Mesenchymal stem cell (in vitro differentiated cells and primary cell): ENCODE measurements around the gene NT5E.

Experiments
- DNase-seq: peaks from one replicate; pipeline ENCODE4 v3.0.0-alpha.2; 2013
- H2AFZ ChIP-seq: one replicate; pipeline ENCODE4 v1.6.1; 2013; ENCODE audit warnings: low read depth, mild to moderate bottlenecking, control low read depth, inconsistent platforms, low read length, moderate library complexity
- H2AK5ac ChIP-seq: 2 replicates; pipeline ENCODE4 v1.6.1; 2013; ENCODE audit warnings: low read length, moderate library complexity, mild to moderate bottlenecking, inconsistent platforms; ENCODE audit not compliant: severe bottlenecking
- H2BK120ac ChIP-seq: one replicate; pipeline ENCODE4 v1.6.1; 2013; ENCODE audit warnings: low read depth, mild to moderate bottlenecking, inconsistent platforms, low read length, moderate library complexity
- H2BK12ac ChIP-seq, 2 experiments: one replicate each; pipeline ENCODE4 v1.6.1; 2013; ENCODE audit warnings: inconsistent platforms in 2 of 2, low read length in 2 of 2, mild to moderate bottlenecking in 2 of 2, moderate library complexity in 2 of 2, control low read depth in 1 of 2
- H2BK15ac ChIP-seq: one replicate; pipeline ENCODE4 v1.6.1; 2013; ENCODE audit warnings: mild to moderate bottlenecking, low read depth, inconsistent platforms; ENCODE audit not compliant: poor library complexity, severe bottlenecking
- H2BK5ac ChIP-seq: 2 replicates; pipeline ENCODE4 v1.6.1; 2013; ENCODE audit warnings: low read depth, mild to moderate bottlenecking, low read length, control low read depth, inconsistent platforms; ENCODE audit not compliant: poor library complexity, severe bottlenecking
- H3K14ac ChIP-seq, 2 experiments: one replicate each; pipeline ENCODE4 v1.6.1; 2013; ENCODE audit warnings: inconsistent platforms in 2 of 2, low read length in 2 of 2, control low read depth in 1 of 2, mild to moderate bottlenecking in 1 of 2, moderate library complexity in 1 of 2
- H3K18ac ChIP-seq, 2 experiments: one replicate each; pipeline ENCODE4 v1.6.1; 2013; ENCODE audit warnings: inconsistent platforms in 2 of 2, low read length in 2 of 2, control low read depth in 1 of 2, low read depth in 1 of 2, mild to moderate bottlenecking in 1 of 2
- H3K23ac ChIP-seq, 2 experiments: one replicate each; pipeline ENCODE4 v1.6.1; 2013; ENCODE audit warnings: inconsistent platforms in 2 of 2, low read length in 2 of 2, mild to moderate bottlenecking in 2 of 2, moderate library complexity in 2 of 2, control low read depth in 1 of 2
- H3K27ac ChIP-seq: 2 replicates; pipeline ENCODE4 v1.5.1; 2013; ENCODE audit warnings: mild to moderate bottlenecking, moderate library complexity, low read length, control low read depth, inconsistent platforms; ENCODE audit not compliant: poor library complexity, severe bottlenecking
- H3K27me3 ChIP-seq, 2 experiments: 2 replicates each; pipeline versions ENCODE4 v1.6.1 to v1.7.0; 2013; ENCODE audit warnings: low read length in 2 of 2, mild to moderate bottlenecking in 2 of 2, moderate library complexity in 2 of 2, control low read depth in 1 of 2, inconsistent platforms in 1 of 2; ENCODE audit not compliant: control insufficient read depth in 1 of 2, insufficient read depth in 1 of 2
- H3K36me3 ChIP-seq, 2 experiments: 2 replicates each; pipeline versions ENCODE4 v1.6.1 to v1.7.0; 2013; ENCODE audit warnings: low read length in 2 of 2, control low read depth in 1 of 2, inconsistent platforms in 1 of 2, low read depth in 1 of 2, mild to moderate bottlenecking in 1 of 2; ENCODE audit not compliant: insufficient read depth in 2 of 2, control insufficient read depth in 1 of 2
- H3K4ac ChIP-seq, 2 experiments: one replicate each; pipeline ENCODE4 v1.6.1; 2013; ENCODE audit warnings: inconsistent platforms in 2 of 2, low read length in 2 of 2, mild to moderate bottlenecking in 2 of 2, moderate library complexity in 2 of 2, control low read depth in 1 of 2, low read depth in 1 of 2
- H3K4me1 ChIP-seq: 2 replicates; pipeline ENCODE4 v1.6.1; 2013; ENCODE audit warnings: low read depth, low read length, control low read depth; ENCODE audit not compliant: control insufficient read depth, insufficient read depth
- H3K4me2 ChIP-seq: 2 replicates; pipeline ENCODE4 v1.6.1; 2013; ENCODE audit warnings: low read length, mild to moderate bottlenecking, inconsistent platforms; ENCODE audit not compliant: poor library complexity, severe bottlenecking
- H3K4me3 ChIP-seq, 2 experiments: 2 replicates each; pipeline versions ENCODE4 v1.5.1 to v1.7.0; 2013; ENCODE audit warnings: low read length in 2 of 2, mild to moderate bottlenecking in 2 of 2, control low read depth in 1 of 2, low read depth in 1 of 2; ENCODE audit not compliant: insufficient read depth in 1 of 2
- H3K79me1 ChIP-seq: replicated peaks from 2 replicates; pipeline ENCODE4 v1.6.1; 2013; ENCODE audit warnings: mild to moderate bottlenecking, control low read depth, low read length, inconsistent platforms; ENCODE audit not compliant: poor library complexity, severe bottlenecking
- H3K9ac ChIP-seq: 2 replicates; pipeline ENCODE4 v1.7.0; 2013; ENCODE audit warnings: mild to moderate bottlenecking, low read length, moderate library complexity
- H3K9me3 ChIP-seq: 2 replicates; pipeline ENCODE4 v1.7.0; 2013; ENCODE audit warnings: mild to moderate bottlenecking, low read length; ENCODE audit not compliant: control insufficient read depth
- H4K8ac ChIP-seq: one replicate; pipeline ENCODE4 v1.6.1; 2013; ENCODE audit warnings: inconsistent platforms, mild to moderate bottlenecking, low read length, moderate library complexity
- H4K91ac ChIP-seq: one replicate; pipeline ENCODE4 v1.6.1; 2013; ENCODE audit warnings: mild to moderate bottlenecking, low read length, inconsistent platforms
- WGBS: methylation state at CpG from one replicate; pipeline ENCODE4 v1.1.7; 2013; ENCODE audit warnings: mixed read lengths; 5-methylcytosine and 5-hydroxymethylcytosine counted together

The NT5E gene

GRCh38 chr6:85408039-85408438 lies 41.8 kb upstream of the NT5E start:
- no peak overlapping the region for H2BK5ac ChIP-seq
- no peak overlapping the region for H3K4me2 ChIP-seq
- H3K18ac ChIP-seq: no peak overlapping the region
- no peak overlapping the region for H2AFZ ChIP-seq
- peak overlapping the region in 1 of 2 experiments; percentile 13 for H3K4ac ChIP-seq
- H2BK120ac ChIP-seq: no peak overlapping the region
- no peaks in the 10 kb centered on the region for H3K27me3 ChIP-seq
- H3K23ac ChIP-seq: no peak overlapping the region
- H3K79me1 ChIP-seq: peaks cover 5% of the 10 kb centered on the region
- 86% methylated on average over 2 of the region's 2 CpGs for WGBS
- H3K27ac ChIP-seq: no peak overlapping the region
- no peak overlapping the region for H4K8ac ChIP-seq
- H3K14ac ChIP-seq: no peak overlapping the region
- no peak overlapping the region for H3K9ac ChIP-seq
- peaks cover 12% of the 10 kb centered on the region for H3K4me1 ChIP-seq
- H2BK15ac ChIP-seq: no peak overlapping the region
- no peak for DNase-seq
- no peaks in the 10 kb centered on the region for H3K36me3 ChIP-seq
- no peaks in the 10 kb centered on the region for H3K9me3 ChIP-seq
- H2BK12ac ChIP-seq: peak overlapping the region in 1 of 2 experiments; percentile 21
- H3K4me3 ChIP-seq: no peak overlapping the region
- H2AK5ac ChIP-seq: peak overlapping the region; percentile 51
- no peak overlapping the region for H4K91ac ChIP-seq

DNA sequence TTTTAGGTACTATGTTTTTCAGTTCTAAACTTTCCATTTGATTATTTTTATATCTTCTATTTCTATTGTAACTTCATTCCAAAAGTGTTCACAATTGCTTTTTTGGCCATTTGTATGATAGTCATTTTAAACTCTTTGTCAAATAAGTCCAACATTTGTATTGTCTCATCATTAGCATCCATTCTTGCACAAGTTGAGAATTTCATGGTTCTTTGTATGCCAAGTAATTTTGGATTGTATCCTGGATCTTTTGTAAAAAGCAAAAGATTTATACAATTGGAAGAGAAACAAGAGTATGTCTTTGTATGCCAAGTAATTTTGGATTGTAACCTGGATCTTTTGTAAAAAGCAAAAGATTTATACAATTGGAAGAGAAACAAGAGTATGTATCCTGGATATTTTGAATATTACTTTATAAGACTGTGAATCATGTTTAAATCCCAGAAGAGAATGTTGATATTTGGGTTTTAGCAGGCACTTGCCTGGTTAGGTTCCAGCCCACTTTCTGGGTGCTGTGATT lies 36.9 kb upstream of the NT5E start:
- Histone ChIP-seq H2BK5ac (no peak overlapping the region), H3K9ac (peak overlapping the region; percentile 19), H3K36me3 (no peaks in the 10 kb centered on the region), H3K4me3 (no peak overlapping the region), H2BK12ac (no peak overlapping the region), H3K14ac (no peak overlapping the region), H3K79me1 (no peaks in the 10 kb centered on the region), H2BK15ac (no peak overlapping the region), H3K9me3 (no peaks in the 10 kb centered on the region), H3K18ac (no peak overlapping the region), H2AK5ac (no peak overlapping the region), H3K4me1 (no peaks in the 10 kb centered on the region), H4K8ac (no peak overlapping the region), H3K4ac (no peak overlapping the region), H2BK120ac (no peak overlapping the region), H3K4me2 (no peak overlapping the region), H2AFZ (no peak overlapping the region), H4K91ac (no peak overlapping the region), H3K23ac (no peak overlapping the region), H3K27ac (no peak overlapping the region), H3K27me3 (no peaks in the 10 kb centered on the region)
- DNase-seq: no peak

DNA sequence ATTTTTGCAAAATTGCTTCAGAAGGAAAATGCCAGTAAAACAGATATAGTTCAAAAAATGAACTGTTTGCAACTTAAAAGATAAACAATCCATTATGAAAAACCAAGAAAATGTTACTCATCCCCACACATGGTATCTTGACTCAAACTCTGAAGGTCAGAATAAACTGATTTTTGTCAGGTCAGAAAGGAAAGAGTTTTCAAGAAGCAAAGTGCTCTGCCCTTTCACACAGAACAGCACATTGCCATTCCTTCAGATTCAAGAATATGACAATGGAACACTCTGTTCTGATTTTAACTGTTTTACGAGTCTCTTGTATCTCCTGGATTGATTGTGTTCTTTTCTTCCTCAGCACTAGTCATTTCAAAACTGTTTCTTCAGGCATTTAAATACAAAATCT lies 33.8 kb upstream of the NT5E start:
- 14% methylated on average over 1 of the region's 1 CpG for WGBS
- H3K4me1 ChIP-seq: peaks cover 3% of the 10 kb centered on the region

DNA sequence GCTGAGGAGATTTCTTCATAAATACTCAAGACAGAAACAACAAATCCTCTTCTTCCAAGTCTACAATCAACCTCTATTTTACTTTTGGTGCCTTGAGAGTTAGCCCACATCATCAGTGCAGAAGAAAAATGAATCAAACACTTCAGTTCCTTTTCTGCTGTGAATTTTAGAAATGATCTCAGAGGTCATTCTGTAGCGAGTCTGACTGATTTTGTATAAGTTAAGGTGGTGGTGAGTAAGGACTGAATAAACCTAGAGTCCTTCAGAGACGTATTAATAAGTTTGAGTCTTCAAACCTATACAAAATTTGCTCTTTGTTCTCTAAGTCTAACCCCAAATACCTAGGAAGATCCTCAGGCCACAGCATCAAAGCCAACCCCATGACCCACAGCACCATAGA lies 33.1 kb upstream of the NT5E start:
- no peak for DNase-seq

More for the DNA sequence above, 33.8 kb upstream of the NT5E start:
- Histone ChIP-seq H2AK5ac (no peak overlapping the region), H3K18ac (no peak overlapping the region), H2AFZ (no peak overlapping the region), H2BK120ac (no peak overlapping the region), H3K27me3 (no peaks in the 10 kb centered on the region), H3K4ac (no peak overlapping the region), H2BK15ac (no peak overlapping the region), H3K79me1 (no peaks in the 10 kb centered on the region), H3K9me3 (no peaks in the 10 kb centered on the region), H3K14ac (no peak overlapping the region), H3K27ac (no peak overlapping the region), H2BK12ac (no peak overlapping the region), H3K36me3 (no peaks in the 10 kb centered on the region), H3K9ac (peak overlapping the region; percentile 53), H2BK5ac (no peak overlapping the region), H3K4me2 (no peak overlapping the region), H3K4me3 (no peak overlapping the region), H4K8ac (no peak overlapping the region), H4K91ac (no peak overlapping the region), H3K23ac (no peak overlapping the region)
- peak; percentile 57 for DNase-seq

More for the DNA sequence above, 33.1 kb upstream of the NT5E start:
- peak overlapping the region; percentile 38 for H2AK5ac ChIP-seq
- H3K79me1 ChIP-seq: no peaks in the 10 kb centered on the region
- no peaks in the 10 kb centered on the region for H3K27me3 ChIP-seq
- H2BK12ac ChIP-seq: peak overlapping the region; percentile 19 to 75
- H3K18ac ChIP-seq: peak overlapping the region in 1 of 2 experiments; percentile 37
- no peak overlapping the region for H3K4me2 ChIP-seq
- H3K36me3 ChIP-seq: no peaks in the 10 kb centered on the region
- H3K23ac ChIP-seq: no peak overlapping the region
- no peaks in the 10 kb centered on the region for H3K9me3 ChIP-seq
- H3K4me3 ChIP-seq: no peak overlapping the region
- no peak overlapping the region for H2BK120ac ChIP-seq
- no peak overlapping the region for H2BK5ac ChIP-seq
- H3K14ac ChIP-seq: no peak overlapping the region
- H3K4me1 ChIP-seq: peaks cover 3% of the 10 kb centered on the region
- no peak overlapping the region for H2AFZ ChIP-seq
- no peak overlapping the region for H4K91ac ChIP-seq
- WGBS: 80% methylated on average over 1 of the region's 2 CpGs
- no peak overlapping the region for H3K27ac ChIP-seq
- H3K9ac ChIP-seq: peak overlapping the region; percentile 53
- no peak overlapping the region for H3K4ac ChIP-seq
- no peak overlapping the region for H2BK15ac ChIP-seq
- H4K8ac ChIP-seq: no peak overlapping the region
